Measurements from ENCODE around the gene MSMO1. TPM values are rescaled to one million over a fixed set of nuclear protein-coding genes. Genes with fewer than 3 reads are reported as not detected.

Gene MSMO1
- total and polyA plus RNA-seq, 2 of the 8 experiments (the other 6 are each of a cell fraction or from before 2014, with no cell fraction given): 79.8 to 109 TPM

DNA sequence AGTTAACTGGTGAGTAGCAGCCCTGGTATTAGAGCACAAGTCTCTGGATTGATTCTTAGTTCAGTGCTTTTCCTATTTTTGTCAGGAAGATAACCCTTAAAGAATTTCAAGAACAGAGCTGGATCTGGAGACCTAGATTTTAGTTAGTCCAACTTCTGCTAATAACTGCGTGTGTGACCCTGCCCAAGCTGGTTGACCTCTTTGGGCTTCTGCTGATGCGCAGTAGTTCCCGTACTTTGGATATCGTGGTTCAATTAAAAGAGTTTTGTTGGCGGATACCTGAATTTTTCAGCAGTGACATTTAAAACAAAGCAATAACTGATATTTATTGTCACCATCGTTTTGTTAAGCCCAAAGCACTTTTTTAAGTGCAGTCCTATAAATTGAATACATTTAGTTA is 9.3 kb downstream of the MSMO1 start:
- Histone ChIP-seq H3K56ac (replicated peaks; ENCODE audit: insufficient read length, low read depth, low read length) (no peak overlapping the region), H4K8ac (ENCODE audit: extremely low read depth, insufficient read depth, low read length) (no peak overlapping the region), H2BK120ac (replicated peaks; ENCODE audit: low read depth, low read length) (no peak overlapping the region), H3K4me3 (ENCODE audit: extremely low read depth in 1 of 4, insufficient read depth in 2 of 4, low read depth in 3 of 4, low read length in 4 of 4) (no peak overlapping the region), H3K9me3 (ENCODE audit: insufficient read depth in 2 of 2, low read depth in 1 of 2, low read length in 1 of 2) (no peaks in the 10 kb centered on the region), H4K5ac (ENCODE audit: insufficient read length, low read depth, low read length) (no peak overlapping the region), H2BK20ac (ENCODE audit: low read length) (no peak overlapping the region), H3K9ac (replicated peaks in 1 of 4; ENCODE audit: extremely low read depth in 1 of 4, low read depth in 3 of 4, low read length in 3 of 4) (no peak overlapping the region), H3K79me2 (ENCODE audit: control insufficient read depth in 1 of 2, insufficient read depth in 2 of 2, low read length in 2 of 2) (peaks cover 14 to 65% of the 10 kb centered on the region in 2 experiments), H3K23me2 (ENCODE audit: low read depth, low read length) (no peaks in the 10 kb centered on the region; the same call in none of the 2 replicates), H3K4me1 (replicated peaks in 1 of 4; ENCODE audit: control insufficient read depth in 3 of 4, insufficient read depth in 4 of 4, low read length in 3 of 4) (peaks cover 0 to 6% (median 1%) of the 10 kb centered on the region in 4 experiments; a peak in 2 of 7 replicates), H2BK5ac (ENCODE audit: low read depth, low read length) (no peak overlapping the region), H4K91ac (replicated peaks; ENCODE audit: insufficient read length, low read length) (no peak overlapping the region), H3K23ac (ENCODE audit: insufficient read length) (no peak overlapping the region), H2AFZ (ENCODE audit: low read length) (no peak overlapping the region), H4K20me1 (replicated peaks in 1 of 2; ENCODE audit: control insufficient read depth in 1 of 2, insufficient read depth in 2 of 2, low read length in 2 of 2) (peaks cover 19 to 20% of the 10 kb centered on the region in 2 experiments), H2AK5ac (ENCODE audit: low read depth, low read length) (no peak overlapping the region), H3K79me1 (ENCODE audit: low read depth, low read length) (no peaks in the 10 kb centered on the region; the same call in 1 of the 2 replicates), H2BK15ac (ENCODE audit: low read length) (no peak overlapping the region), H2BK12ac (ENCODE audit: low read depth, low read length) (no peak overlapping the region), H3K27me3 (replicated peaks in 1 of 4; ENCODE audit: control insufficient read depth in 3 of 4, extremely low read depth in 1 of 4, insufficient read depth in 3 of 4, low read length in 3 of 4) (no peaks in the 10 kb centered on the region), H3K36me3 (ENCODE audit: control insufficient read depth in 2 of 4, insufficient read depth in 4 of 4, low read length in 3 of 4) (peaks cover 3 to 95% (median 43%) of the 10 kb centered on the region in 4 experiments), H3K4ac (replicated peaks; ENCODE audit: insufficient read length, low read depth, low read length) (no peak overlapping the region), H3K4me2 (ENCODE audit: insufficient read depth in 1 of 2, low read depth in 2 of 2, low read length in 2 of 2) (no peak overlapping the region), H3K14ac (ENCODE audit: insufficient read length) (no peak overlapping the region), H3K27ac (ENCODE audit: low read depth, low read length) (no peak overlapping the region), H3K18ac (ENCODE audit: extremely low read depth, low read length) (no peak overlapping the region)
- DNase-seq (ENCODE audit: low read depth in 1 of 2, low spot score in 2 of 2) (no peak), FAIRE-seq (no peak)
- TF ChIP-seq CHD1 (IDR thresholded peaks at IDR 0.05; ENCODE audit: low read depth, low read length): no peak
- no peak for TF ChIP-seq CREB1 (IDR thresholded peaks at IDR 0.05)
- TF ChIP-seq YY1 (IDR thresholded peaks at IDR 0.05; ENCODE audit: low read depth, low read length): no peak
- no peak for TF ChIP-seq KDM5A (IDR thresholded peaks at IDR 0.05; ENCODE audit: low read length)
- TF ChIP-seq SIRT6 (IDR thresholded peaks at IDR 0.05; ENCODE audit: low read length): no peak
- no peak for TF ChIP-seq EGR1 (IDR thresholded peaks at IDR 0.05; ENCODE audit: borderline replicate concordance, low read depth, low read length)
- no peak for TF ChIP-seq SIN3A (conservative IDR thresholded peaks at IDR 0.05 in 1 of 2, IDR thresholded peaks at IDR 0.05 in 1 of 2; ENCODE audit: low read depth in 1 of 2, low read length in 2 of 2)
- no peak for TF ChIP-seq RFX5 (IDR thresholded peaks at IDR 0.05; ENCODE audit: borderline replicate concordance, low read depth, low read length)
- TF ChIP-seq POLR2AphosphoS5 (IDR thresholded peaks at IDR 0.05; ENCODE audit: low read depth, low read length): no peak
- TF ChIP-seq HDAC2 (IDR thresholded peaks at IDR 0.05; ENCODE audit: borderline replicate concordance in 1 of 2, low read depth in 2 of 2, low read length in 2 of 2): no peak
- TF ChIP-seq SP4 (IDR thresholded peaks at IDR 0.05; ENCODE audit: low read length): no peak
- TF ChIP-seq CEBPB (IDR thresholded peaks at IDR 0.05; ENCODE audit: low read depth, low read length): no peak
- TF ChIP-seq POLR2A (IDR thresholded peaks at IDR 0.05; ENCODE audit: control extremely low read depth in 1 of 2, low read depth in 2 of 2, low read length in 2 of 2): no peak
- ChIA-PET POLR2A (ENCODE audit: partially characterized antibody) (no interaction called here), CTCF (ENCODE audit: partially characterized antibody) (interaction anchor here (0.8 to 2.4 kb wide), 2 partner anchors 10 to 206 kb away, joined by 4 to 9 read pairs; no protein-coding TSS in a partner anchor)
- 93% methylated on average over 6 of the region's 6 CpGs; no CpG with 5 or more reads in 1 of the 2 experiments for WGBS, 2 experiments (ENCODE audit: extremely low coverage in 1 of 2, insufficient coverage in 1 of 2, insufficient read length in 1 of 2, insufficient replicate concordance in 2 of 2, low coverage in 1 of 2, low lambda C conversion rate in 2 of 2, missing lambda C conversion rate in 1 of 2)
